Parathyroid adenoma (tissue), 2 donors: Measurements from ENCODE around the gene ZNF148.

Experiments
- H2AFZ ChIP-seq: fragments of 300-600 bp; sonication (generic); one replicate; pipeline ENCODE4 v1.7.0; 2017; ENCODE audit warnings: antibody characterized with exemption, mild to moderate bottlenecking
- H3K27ac ChIP-seq: fragments of 300-600 bp; sonication (generic); one replicate; pipeline ENCODE4 v1.7.0; 2017
- H3K27me3 ChIP-seq: fragments of 300-600 bp; sonication (generic); one replicate; pipeline ENCODE4 v1.7.0; 2017; ENCODE audit warnings: low read length; ENCODE audit not compliant: control insufficient read depth, insufficient read depth
- H3K36me3 ChIP-seq: fragments of 300-600 bp; sonication (generic); one replicate; pipeline ENCODE4 v1.7.0; 2017; ENCODE audit warnings: low read length; ENCODE audit not compliant: control insufficient read depth, insufficient read depth
- H3K4me1 ChIP-seq: fragments of 300-600 bp; sonication (generic); one replicate; pipeline ENCODE4 v1.7.0; 2017; ENCODE audit warnings: control low read depth
- H3K4me2 ChIP-seq: fragments of 300-600 bp; sonication (generic); one replicate; pipeline ENCODE4 v1.7.0; 2017; ENCODE audit warnings: low read length
- H3K4me3 ChIP-seq: fragments of 300-600 bp; sonication (generic); one replicate; pipeline ENCODE4 v1.7.0; 2017; ENCODE audit warnings: low read depth, low read length
- H3K79me2 ChIP-seq: fragments of 300-600 bp; sonication (generic); one replicate; pipeline ENCODE4 v1.7.0; 2017; ENCODE audit warnings: control low read depth
- H3K9ac ChIP-seq: fragments of 300-600 bp; sonication (generic); one replicate; pipeline ENCODE4 v1.7.0; 2017; ENCODE audit warnings: mild to moderate bottlenecking
- H3K9me3 ChIP-seq: fragments of 300-600 bp; sonication (generic); one replicate; pipeline ENCODE4 v1.7.0; 2017; ENCODE audit warnings: low read length; ENCODE audit not compliant: control insufficient read depth
- TF ChIP-seq, protein P1 (sequence below): fragments of 300-600 bp; sonication (generic); IDR thresholded peaks from one replicate; pipeline ENCODE4 v1.7.0; 2017; ENCODE audit warnings: antibody characterized with exemption, mild to moderate bottlenecking
- donor health status: primary hyperparathyroidism.

Gene ZNF148

DNA sequence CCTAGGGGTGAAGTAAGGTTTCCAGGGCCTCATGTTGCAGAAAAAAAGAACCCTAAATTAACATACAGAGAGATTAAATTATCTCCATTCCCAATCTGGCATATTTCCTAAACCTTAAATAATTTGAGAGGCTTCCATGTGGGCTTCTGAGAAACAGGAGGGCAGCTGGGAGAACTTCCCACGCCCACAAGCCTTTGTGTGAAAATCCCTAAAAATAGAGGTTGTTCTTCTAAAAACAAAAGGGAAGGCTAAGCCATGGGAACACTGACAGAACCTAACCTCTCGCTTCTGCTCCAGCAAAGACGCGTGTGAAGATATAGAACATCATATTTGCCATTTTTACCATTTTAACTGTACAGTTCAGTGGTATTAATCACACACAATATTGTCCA, 161.8 kb downstream of the ZNF148 start:
- no peak overlapping the region for H3K4me3 ChIP-seq
- no peak overlapping the region for H3K4me2 ChIP-seq
- H2AFZ ChIP-seq, result peak overlapping the region; percentile 98
- no peak overlapping the region for H3K9ac ChIP-seq
- no peaks in the 10 kb centered on the region for H3K27me3 ChIP-seq
- TF ChIP-seq, protein P1, sequence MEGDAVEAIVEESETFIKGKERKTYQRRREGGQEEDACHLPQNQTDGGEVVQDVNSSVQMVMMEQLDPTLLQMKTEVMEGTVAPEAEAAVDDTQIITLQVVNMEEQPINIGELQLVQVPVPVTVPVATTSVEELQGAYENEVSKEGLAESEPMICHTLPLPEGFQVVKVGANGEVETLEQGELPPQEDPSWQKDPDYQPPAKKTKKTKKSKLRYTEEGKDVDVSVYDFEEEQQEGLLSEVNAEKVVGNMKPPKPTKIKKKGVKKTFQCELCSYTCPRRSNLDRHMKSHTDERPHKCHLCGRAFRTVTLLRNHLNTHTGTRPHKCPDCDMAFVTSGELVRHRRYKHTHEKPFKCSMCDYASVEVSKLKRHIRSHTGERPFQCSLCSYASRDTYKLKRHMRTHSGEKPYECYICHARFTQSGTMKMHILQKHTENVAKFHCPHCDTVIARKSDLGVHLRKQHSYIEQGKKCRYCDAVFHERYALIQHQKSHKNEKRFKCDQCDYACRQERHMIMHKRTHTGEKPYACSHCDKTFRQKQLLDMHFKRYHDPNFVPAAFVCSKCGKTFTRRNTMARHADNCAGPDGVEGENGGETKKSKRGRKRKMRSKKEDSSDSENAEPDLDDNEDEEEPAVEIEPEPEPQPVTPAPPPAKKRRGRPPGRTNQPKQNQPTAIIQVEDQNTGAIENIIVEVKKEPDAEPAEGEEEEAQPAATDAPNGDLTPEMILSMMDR, result no peak
- H3K27ac ChIP-seq, result no peak overlapping the region
- H3K79me2 ChIP-seq, result no peaks in the 10 kb centered on the region
- no peaks in the 10 kb centered on the region for H3K36me3 ChIP-seq
- H3K4me1 ChIP-seq, result peaks cover 7% of the 10 kb centered on the region
- H3K9me3 ChIP-seq, result no peaks in the 10 kb centered on the region

DNA sequence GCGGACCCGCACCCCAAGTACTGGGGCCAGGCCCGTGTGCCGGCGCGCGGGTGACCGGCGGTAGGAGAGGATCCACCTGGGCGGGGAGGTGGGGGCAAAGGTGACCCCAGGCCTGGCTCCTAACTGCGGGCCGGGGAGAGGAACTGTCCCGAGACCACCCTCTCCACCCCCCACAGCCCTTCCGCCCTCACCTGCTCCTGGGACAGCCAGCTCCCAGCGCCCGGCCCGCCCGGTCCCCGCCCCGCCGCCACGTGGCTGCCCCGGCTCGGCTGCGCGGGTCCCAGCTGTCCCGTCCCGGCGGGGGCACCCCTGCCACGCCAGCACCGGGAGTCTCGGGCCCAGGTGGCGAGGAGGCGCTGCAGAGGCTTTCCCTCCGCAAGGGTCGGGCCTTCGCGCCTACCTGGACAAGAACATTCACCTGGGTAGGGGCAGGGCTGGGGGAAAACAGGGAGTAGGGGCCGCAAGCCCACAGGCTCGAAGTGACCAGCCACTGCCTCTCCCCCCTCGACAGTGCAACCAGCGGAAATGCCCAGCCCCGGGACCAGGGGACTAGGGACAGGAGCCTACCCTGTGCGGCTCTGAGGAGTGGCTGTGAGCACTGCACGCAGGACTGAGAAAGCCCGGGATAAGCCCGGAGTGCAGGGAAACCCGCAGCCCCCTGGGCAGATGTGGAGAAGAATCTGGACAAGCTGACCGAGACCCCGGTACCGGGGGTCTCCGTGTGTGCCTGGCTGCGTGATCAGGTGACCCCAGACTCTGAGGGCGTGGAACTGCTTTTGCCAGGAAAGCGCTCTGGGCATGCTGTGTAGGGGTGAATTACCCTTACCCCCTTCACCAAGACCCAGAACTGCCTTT, 162.4 kb downstream of the ZNF148 start, which contains the start of gene SLC12A8:
TSS of gene SLC12A8 (minus strand) at position 240 of the 855 bp plus-strand sequence. CDS start 1,399 bp downstream, outside the sequence.
- Histone ChIP-seq H2AFZ (peak within 1 kb of the TSS; percentile 98), H3K79me2 (no peaks in the 10 kb centered on the region), H3K27me3 (no peaks in the 10 kb centered on the region), H3K4me2 (peak within 1 kb of the TSS; percentile 85), H3K9ac (peak within 1 kb of the TSS; percentile 21), H3K36me3 (no peaks in the 10 kb centered on the region), H3K27ac (no peak within 1 kb of the TSS), H3K4me1 (peaks cover 8% of the 10 kb centered on the region), H3K4me3 (peak within 1 kb of the TSS; percentile 67), H3K9me3 (no peaks in the 10 kb centered on the region)
- TF ChIP-seq, protein P1, result no peak

DNA sequence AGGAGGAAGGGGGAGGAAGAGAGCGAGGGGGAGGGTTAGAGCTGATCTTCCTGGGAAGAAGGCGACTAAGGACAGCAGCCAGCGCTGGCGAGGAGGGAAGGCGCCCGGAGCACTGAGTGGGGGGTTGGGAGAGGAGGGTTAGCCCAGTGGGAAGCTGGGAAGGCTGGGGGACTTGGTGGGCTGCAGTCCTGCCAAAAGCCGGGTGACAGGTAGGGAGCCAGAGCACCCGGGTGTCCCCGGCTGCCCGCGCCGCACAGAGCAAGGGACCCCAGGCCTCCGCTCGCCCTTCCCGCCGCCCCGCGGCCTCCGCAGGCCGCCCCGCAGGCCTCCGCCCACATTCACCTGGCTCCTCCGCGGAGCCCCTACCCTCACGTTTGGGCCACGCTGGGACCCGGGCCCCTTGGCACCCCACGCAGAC, 163.0 kb downstream of the ZNF148 start:
- Histone ChIP-seq H2AFZ (peak overlapping the region; percentile 98), H3K36me3 (no peaks in the 10 kb centered on the region), H3K27ac (no peak overlapping the region), H3K9ac (peak overlapping the region; percentile 21), H3K27me3 (no peaks in the 10 kb centered on the region), H3K4me2 (peak overlapping the region; percentile 85), H3K4me1 (peaks cover 15% of the 10 kb centered on the region), H3K79me2 (no peaks in the 10 kb centered on the region), H3K9me3 (no peaks in the 10 kb centered on the region), H3K4me3 (peak overlapping the region; percentile 67)
- TF ChIP-seq, protein P1, result no peak

DNA sequence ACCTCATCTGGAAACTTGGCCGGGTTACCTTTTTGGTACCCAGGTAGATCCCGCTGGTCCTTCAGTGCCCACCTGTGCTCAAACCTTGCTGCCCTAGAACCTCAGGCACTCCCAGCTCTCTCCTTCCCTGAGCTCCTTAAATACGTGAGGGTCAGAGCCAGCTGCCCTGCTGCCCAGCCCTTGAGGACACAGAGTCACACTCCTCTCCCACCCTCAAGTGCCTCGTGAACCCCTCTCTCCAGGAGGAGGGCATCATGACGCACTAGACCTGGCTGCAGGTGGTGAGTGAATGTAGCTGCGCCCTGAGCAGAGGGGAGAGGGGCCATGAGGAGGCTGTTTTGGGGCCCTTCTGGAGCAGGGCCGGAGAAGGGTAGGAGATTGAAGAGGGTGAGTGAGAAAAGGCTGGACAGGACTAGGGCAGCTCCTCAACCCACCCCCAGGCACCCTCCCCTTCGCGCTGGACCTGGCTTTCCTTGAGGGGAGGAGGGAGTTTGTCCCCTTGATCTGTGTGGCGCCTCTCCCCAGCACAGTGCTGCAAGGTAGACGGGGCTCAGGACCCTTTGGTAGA, 163.5 kb downstream of the ZNF148 start:
- no peak overlapping the region for H3K27ac ChIP-seq
- H3K9me3 ChIP-seq, result no peaks in the 10 kb centered on the region
- no peaks in the 10 kb centered on the region for H3K27me3 ChIP-seq
- H3K79me2 ChIP-seq, result no peaks in the 10 kb centered on the region
- peak overlapping the region; percentile 67 for H3K4me3 ChIP-seq
- H3K36me3 ChIP-seq, result no peaks in the 10 kb centered on the region
- H2AFZ ChIP-seq, result peak overlapping the region; percentile 98
- H3K9ac ChIP-seq, result peak overlapping the region; percentile 21
- TF ChIP-seq, protein P1, result no peak
- H3K4me2 ChIP-seq, result peak overlapping the region; percentile 85
- peaks cover 16% of the 10 kb centered on the region for H3K4me1 ChIP-seq
